Measurements from ENCODE around the gene REG1B. TPM values are rescaled to one million over a fixed set of nuclear protein-coding genes. Genes with fewer than 3 reads are reported as not detected.

Gene REG1B, protein sequence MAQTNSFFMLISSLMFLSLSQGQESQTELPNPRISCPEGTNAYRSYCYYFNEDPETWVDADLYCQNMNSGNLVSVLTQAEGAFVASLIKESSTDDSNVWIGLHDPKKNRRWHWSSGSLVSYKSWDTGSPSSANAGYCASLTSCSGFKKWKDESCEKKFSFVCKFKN
- total RNA-seq (2022; extraction: Qiagen RNA extraction) = not detected in 5 replicates

DNA sequence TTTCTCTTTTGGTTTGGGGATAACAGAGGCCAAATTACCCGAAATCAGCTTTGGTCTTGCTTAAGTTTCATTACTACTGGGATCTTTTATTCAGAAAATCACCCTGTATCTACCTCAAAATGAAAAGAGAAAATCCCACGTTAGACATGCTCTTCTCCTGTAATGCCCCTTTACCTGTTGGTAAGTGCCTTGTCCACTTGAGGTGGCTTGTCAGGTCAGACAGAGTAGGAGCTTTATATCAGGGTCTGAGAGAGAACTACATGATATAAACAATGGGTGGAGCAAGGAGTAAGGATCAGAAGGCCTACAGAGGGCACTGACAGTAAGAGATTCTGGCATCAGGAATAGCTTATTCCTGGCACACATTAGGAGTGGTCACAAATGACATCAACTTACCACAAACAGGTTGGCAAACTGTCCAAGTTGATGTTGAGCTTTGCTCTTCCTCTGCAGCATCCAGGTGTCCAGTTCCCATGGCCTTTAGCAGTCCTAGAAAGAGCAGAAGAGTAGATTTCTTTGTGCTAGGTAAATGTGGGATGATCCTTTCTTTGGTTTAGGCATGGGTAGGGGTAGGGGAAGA lies at the start of gene REG1B:
TSS of gene REG1B (minus strand) at position 209 of the 580 bp plus-strand sequence. CDS start 381 bp downstream, outside the sequence.

GRCh38 chr2:79120194-79120713 lies 32.5 kb upstream of the REG1B start, which contains the start of gene REG1A:
Gene REG1A (plus strand): TSS chr2:79120488. CDS start chr2:79120862, 374 bp downstream.

Other genes with a start within 250 kb of the REG1B start
- gene REG3G, start 62.3 kb downstream of the REG1B start, total RNA-seq (2022; extraction: Qiagen RNA extraction) = not detected in 5 replicates
- gene REG1A, start 32.5 kb upstream of the REG1B start, total RNA-seq (2022; extraction: Qiagen RNA extraction) = not detected in 5 replicates
- not detected in 5 replicates for gene REG3A, start 71.8 kb upstream of the REG1B start, total RNA-seq (2022; extraction: Qiagen RNA extraction)